ENCODE measurements around the gene LUZP1. TPM values are rescaled to one million over a fixed set of nuclear protein-coding genes. Genes with fewer than 3 reads are reported as not detected.

Gene LUZP1
- total RNA-seq, 2 donors from 2014 or later = 4.6 to 8.0 TPM

DNA sequence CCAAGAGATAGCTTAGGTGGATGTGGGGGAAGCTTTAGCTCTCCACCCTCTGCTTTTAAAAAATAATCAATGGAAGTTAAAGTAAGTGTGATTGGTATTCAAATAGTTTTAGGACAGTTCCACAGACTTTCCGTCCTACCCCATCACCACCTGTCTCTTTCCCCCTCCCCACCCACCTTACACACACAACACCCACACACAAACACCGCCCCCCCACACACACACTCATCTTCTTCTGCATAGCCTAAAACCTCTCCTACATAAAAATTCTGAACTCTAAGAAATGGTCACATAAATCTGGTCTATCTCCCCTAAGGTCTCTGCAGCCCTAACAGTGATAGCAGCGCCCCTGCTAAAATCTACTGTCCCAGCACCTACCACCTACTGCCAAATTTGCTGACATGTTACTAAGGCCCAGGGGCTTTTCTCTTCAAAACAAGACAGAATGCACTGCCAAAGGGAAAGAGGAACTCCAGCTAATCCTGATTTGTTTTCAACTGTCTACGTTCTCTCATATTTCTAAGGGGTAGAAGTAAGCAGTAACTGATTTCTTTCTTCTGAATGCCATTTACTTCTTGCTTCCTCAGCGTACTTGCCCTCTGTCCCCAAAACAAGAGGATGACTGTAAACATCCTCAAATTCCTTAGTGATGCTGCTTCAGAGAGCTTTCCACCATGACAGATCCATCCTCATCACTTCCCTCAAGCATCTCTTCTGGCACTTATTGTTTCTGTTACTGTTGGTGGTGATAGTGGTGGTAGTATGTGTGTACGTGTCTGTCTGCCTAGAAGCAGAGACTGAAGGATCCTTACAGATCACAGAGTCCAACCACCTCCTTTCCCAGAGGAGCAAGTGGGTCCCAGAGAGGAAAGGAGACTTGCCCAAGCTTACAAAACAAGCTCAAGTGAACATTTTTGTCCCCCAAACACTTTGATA is 56.8 kb downstream of the LUZP1 start:
- intact Hi-C loops (cut with DNase I) = no loop called here
- Histone ChIP-seq H3K27me3 (no peaks in the 10 kb centered on the region), H3K36me3 (replicated peaks in 1 of 2; ENCODE audit: insufficient read depth in 1 of 2, low read depth in 2 of 2) (no peaks in the 10 kb centered on the region), H3K4me1 (peaks cover 17% of the 10 kb centered on the region), H3K4me3 (no peak overlapping the region), H3K9me3 (no peaks in the 10 kb centered on the region), H3K27ac (no peak overlapping the region)
- WGBS, 2 donors = 82 to 89% methylated on average over 6 of the region's 6 CpGs
- DNase-seq = no peak
- no peak for TF ChIP-seq POLR2A (IDR thresholded peaks at IDR 0.05)
- TF ChIP-seq, protein P1, sequence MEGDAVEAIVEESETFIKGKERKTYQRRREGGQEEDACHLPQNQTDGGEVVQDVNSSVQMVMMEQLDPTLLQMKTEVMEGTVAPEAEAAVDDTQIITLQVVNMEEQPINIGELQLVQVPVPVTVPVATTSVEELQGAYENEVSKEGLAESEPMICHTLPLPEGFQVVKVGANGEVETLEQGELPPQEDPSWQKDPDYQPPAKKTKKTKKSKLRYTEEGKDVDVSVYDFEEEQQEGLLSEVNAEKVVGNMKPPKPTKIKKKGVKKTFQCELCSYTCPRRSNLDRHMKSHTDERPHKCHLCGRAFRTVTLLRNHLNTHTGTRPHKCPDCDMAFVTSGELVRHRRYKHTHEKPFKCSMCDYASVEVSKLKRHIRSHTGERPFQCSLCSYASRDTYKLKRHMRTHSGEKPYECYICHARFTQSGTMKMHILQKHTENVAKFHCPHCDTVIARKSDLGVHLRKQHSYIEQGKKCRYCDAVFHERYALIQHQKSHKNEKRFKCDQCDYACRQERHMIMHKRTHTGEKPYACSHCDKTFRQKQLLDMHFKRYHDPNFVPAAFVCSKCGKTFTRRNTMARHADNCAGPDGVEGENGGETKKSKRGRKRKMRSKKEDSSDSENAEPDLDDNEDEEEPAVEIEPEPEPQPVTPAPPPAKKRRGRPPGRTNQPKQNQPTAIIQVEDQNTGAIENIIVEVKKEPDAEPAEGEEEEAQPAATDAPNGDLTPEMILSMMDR (IDR thresholded peaks at IDR 0.05) = no peak
- no peak for ATAC-seq

DNA sequence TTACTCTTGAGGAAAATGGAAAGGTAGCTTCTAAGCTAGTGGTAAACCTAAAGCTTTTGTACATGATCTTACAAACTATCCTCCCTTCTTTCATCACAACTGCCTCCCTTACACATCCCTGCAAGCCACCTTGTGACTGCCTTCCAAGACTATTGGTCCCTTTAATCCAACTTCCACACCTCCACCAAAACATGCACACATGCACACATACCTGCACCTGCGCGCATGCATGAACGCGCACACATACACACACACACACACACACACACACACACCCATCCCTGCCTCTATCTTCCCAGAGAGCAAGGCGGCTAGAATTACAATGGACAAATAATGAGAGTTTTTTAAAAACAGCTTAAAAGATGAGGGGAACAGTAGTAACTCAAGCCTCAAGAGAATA is 58.3 kb downstream of the LUZP1 start:
- no peaks in the 10 kb centered on the region for H3K27me3 ChIP-seq
- H3K9me3 ChIP-seq = no peaks in the 10 kb centered on the region
- no peaks in the 10 kb centered on the region for H3K36me3 ChIP-seq (replicated peaks in 1 of 2; ENCODE audit: insufficient read depth in 1 of 2, low read depth in 2 of 2)
- WGBS, 2 donors = 96 to 97% methylated on average over 5 of the region's 5 CpGs
- DNase-seq (no peak), ATAC-seq (no peak)
- intact Hi-C loops (cut with DNase I) = no loop called here
- no peak overlapping the region for H3K27ac ChIP-seq
- TF ChIP-seq, protein P1 (IDR thresholded peaks at IDR 0.05) = no peak
- no peak for TF ChIP-seq POLR2A (IDR thresholded peaks at IDR 0.05)
- H3K4me1 ChIP-seq = peaks cover 12% of the 10 kb centered on the region
- no peak overlapping the region for H3K4me3 ChIP-seq

DNA sequence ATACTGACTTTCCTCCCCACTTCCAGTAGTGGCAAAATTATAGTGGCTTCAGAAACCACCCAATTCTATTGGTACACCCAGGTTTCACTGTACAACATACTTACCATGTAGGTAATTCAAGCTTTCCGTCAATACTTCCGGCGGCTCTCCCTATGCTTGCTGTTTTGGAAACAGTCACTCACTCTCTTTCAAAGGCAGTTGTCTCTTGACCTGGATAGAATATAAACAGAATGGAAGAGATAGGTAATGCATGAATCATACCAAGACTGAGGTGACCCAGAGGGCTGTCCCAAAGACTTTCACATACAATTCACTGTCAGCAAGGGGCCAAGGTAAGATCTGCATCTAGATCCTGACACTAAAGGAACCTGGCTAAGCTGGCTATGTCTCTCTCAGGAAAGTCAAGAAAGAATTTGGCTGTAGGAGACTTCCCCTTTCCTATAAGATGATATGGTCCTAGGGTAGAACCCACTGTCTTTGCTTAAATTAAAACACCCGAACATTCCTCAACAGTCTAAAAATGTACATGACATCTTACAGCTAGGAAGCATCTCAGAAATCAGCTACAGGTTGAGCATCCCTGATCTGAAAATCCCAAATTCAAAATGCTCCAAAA is 59.6 kb downstream of the LUZP1 start:
- H3K27me3 ChIP-seq = no peaks in the 10 kb centered on the region
- no peaks in the 10 kb centered on the region for H3K4me1 ChIP-seq
- H3K27ac ChIP-seq = no peak overlapping the region
- H3K36me3 ChIP-seq (replicated peaks in 1 of 2; ENCODE audit: insufficient read depth in 1 of 2, low read depth in 2 of 2) = no peaks in the 10 kb centered on the region
- no peaks in the 10 kb centered on the region for H3K9me3 ChIP-seq
- intact Hi-C loops (cut with DNase I) = no loop called here
- TF ChIP-seq, protein P1 (IDR thresholded peaks at IDR 0.05) = no peak
- no peak for TF ChIP-seq POLR2A (IDR thresholded peaks at IDR 0.05)
- no peak overlapping the region for H3K4me3 ChIP-seq
- DNase-seq (no peak), ATAC-seq (no peak)
- WGBS, 2 donors = 84% methylated on average over 4 of the region's 4 CpGs

DNA sequence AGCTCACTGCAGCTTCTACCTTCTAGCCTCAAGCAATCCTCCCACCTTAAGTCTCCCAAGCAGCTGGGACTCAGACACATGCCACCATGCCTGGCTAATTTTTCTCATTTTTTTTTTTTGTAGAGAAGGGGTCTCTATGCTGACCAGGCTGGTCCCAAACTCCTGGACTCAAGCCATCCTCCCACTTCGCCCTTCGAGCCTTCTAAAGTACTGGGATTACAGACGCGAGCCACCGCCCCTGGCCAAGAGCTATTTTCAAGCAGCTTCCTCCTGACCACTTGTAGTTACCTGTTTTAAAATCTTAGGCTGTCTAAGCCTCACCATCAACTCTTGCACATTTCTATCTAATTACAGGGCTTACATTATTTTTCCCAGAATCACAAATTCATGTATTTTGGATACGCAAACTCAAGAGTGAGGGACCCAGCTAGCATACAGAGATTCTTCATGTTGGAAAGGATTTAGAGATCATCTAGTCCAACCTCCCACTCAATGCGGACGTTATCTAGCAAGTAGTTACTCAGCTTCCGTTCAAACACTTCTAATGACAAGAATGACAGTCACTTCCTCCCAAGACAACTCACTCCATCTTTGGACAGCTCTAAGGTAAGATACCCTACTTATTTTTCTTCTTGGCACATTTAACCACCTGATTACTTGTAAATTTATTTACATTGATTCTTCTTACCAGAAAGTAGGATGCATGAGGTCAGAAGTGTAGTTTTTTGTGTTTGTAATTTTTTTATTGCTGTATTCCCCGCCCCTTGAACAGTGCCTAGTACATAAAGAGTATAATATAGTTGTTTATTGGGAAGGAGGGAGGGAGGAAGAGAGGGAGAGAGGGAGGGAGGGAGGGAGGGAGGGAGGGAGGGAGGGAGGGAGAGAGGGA is 65.4 kb downstream of the LUZP1 start:
- Histone ChIP-seq H3K36me3 (replicated peaks in 1 of 2; ENCODE audit: insufficient read depth in 1 of 2, low read depth in 2 of 2) (no peaks in the 10 kb centered on the region), H3K9me3 (no peaks in the 10 kb centered on the region), H3K4me1 (no peaks in the 10 kb centered on the region), H3K4me3 (no peak overlapping the region), H3K27me3 (no peaks in the 10 kb centered on the region), H3K27ac (peak overlapping the region in 1 of 4 donors; percentile 30)
- 70 to 77% methylated on average over 10 of the region's 10 CpGs for WGBS, 2 donors
- TF ChIP-seq, protein P1 (IDR thresholded peaks at IDR 0.05) = no peak
- no peak for TF ChIP-seq POLR2A (IDR thresholded peaks at IDR 0.05)
- DNase-seq (no peak), ATAC-seq (no peak)
- intact Hi-C loops (cut with DNase I) = no loop called here
